A549 treated with Hydrocortisone at 1 μM for 4 hours (cell line): ENCODE data around the gene MX2. TPM values are rescaled to one million over a fixed set of nuclear protein-coding genes. Genes with fewer than 3 reads are reported as not detected.

Experiments
- total RNA-seq: library from RNA; stranded (reverse); fragments of 200-300 nt; extraction: Qiagen RNA extraction; gene quantifications from 5 replicates; pipeline ENCODE4 v1.2.3, GENCODE V29; 2022

Gene MX2
- 0.06 to 0.22 TPM (median 0.13 TPM) in 3 of 5 replicates, not detected in the others for total RNA-seq

GRCh38 chr21:41361786-41362604 is at the start of gene MX2:
Gene MX2, plus strand, starts transcription at chr21:41362027. Its CDS starts 14,880 bp downstream, at chr21:41376907.

GRCh38 chr21:41316200-41317062 is 45.4 kb upstream of the MX2 start, which contains the start of gene FAM3B:
Gene FAM3B, plus strand, starts transcription at chr21:41316801. Its CDS starts 79 bp downstream, at chr21:41316880.

DNA sequence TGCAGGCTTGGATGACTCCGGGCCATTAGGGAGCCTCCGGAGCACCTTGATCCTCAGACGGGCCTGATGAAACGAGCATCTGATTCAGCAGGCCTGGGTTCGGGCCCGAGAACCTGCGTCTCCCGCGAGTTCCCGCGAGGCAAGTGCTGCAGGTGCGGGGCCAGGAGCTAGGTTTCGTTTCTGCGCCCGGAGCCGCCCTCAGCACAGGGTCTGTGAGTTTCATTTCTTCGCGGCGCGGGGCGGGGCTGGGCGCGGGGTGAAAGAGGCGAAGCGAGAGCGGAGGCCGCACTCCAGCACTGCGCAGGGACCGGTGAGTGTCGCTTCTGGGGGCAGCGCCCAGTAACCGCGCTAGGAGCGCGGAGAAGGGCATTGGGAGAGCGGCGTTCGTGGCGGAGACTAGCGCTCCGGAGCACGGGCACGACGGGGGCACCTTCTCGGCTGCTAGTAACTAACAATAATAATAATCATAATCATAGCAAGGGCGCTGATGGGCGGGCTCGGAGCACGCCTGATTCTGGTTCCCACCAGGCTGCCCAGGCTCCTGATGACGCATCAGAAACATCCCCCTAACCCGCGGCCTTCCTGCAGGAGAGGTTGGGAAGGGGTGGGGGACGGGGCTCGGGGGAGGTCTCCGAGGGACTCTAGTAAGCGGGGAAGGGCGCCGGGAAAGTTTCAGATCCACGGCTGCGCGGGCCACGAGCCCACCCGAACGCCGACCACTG is 64.3 kb downstream of the MX2 start, which contains the start of gene MX1:
Gene MX1 (plus strand): TSS at position 286 of the 722 bp plus-strand sequence. CDS start 5,832 bp downstream, outside the sequence.

Other genes with a start within 250 kb of the MX2 start
- gene BACE2, start 193.9 kb upstream of the MX2 start, total RNA-seq = 21.3 to 24.9 TPM (median 23.1 TPM) in 5 replicates
- gene FAM3B, start 45.2 kb upstream of the MX2 start, total RNA-seq = not detected in 5 replicates
- 1.5 to 2.3 TPM (median 1.7 TPM) in 5 replicates for gene MX1, start 64.2 kb downstream of the MX2 start, total RNA-seq
- 0.06 to 0.10 TPM (median 0.09 TPM) in 5 replicates for gene TMPRSS2, start 146.1 kb downstream of the MX2 start, total RNA-seq